ENCODE data around the gene TUBB4B.

TUBB4B gene

GRCh38 chr9:137266585-137267453, 25.7 kb downstream of the TUBB4B start:
- no peak for TF ChIP-seq CTCF (IDR thresholded peaks at IDR 0.05; ENCODE audit: low read depth, low read length, missing control alignments)
- no peak overlapping the region for H3K4me3 ChIP-seq (ENCODE audit: low read depth, low read length)
- no peak for DNase-seq (ENCODE audit: low read depth)

- H3K4me3 ChIP-seq (ENCODE audit: low read depth, low read length) = no peak overlapping the region
Observed at GRCh38 chr9:137267933-137268355, 26.9 kb downstream of the TUBB4B start.

GRCh38 chr9:137268538-137269201, 27.6 kb downstream of the TUBB4B start:
- H3K4me3 ChIP-seq (ENCODE audit: low read depth, low read length) = peak overlapping the region; percentile 13
- TF ChIP-seq CTCF (IDR thresholded peaks at IDR 0.05; ENCODE audit: low read depth, low read length, missing control alignments) = no peak
- DNase-seq (ENCODE audit: low read depth) = no peak

More at GRCh38 chr9:137267933-137268355, 26.9 kb downstream of the TUBB4B start:
- no peak for DNase-seq (ENCODE audit: low read depth)
- no peak for TF ChIP-seq CTCF (IDR thresholded peaks at IDR 0.05; ENCODE audit: low read depth, low read length, missing control alignments)

- no peak for TF ChIP-seq CTCF (IDR thresholded peaks at IDR 0.05; ENCODE audit: low read depth, low read length, missing control alignments)
- DNase-seq (ENCODE audit: low read depth) = peak; percentile 48
- peak overlapping the region; percentile 13 for H3K4me3 ChIP-seq (ENCODE audit: low read depth, low read length)
Observed at GRCh38 chr9:137269231-137269772, 28.2 kb downstream of the TUBB4B start.

GRCh38 chr9:137270929-137271695, 30.0 kb downstream of the TUBB4B start:
- DNase-seq (ENCODE audit: low read depth) = no peak
- H3K4me3 ChIP-seq (ENCODE audit: low read depth, low read length) = no peak overlapping the region
- TF ChIP-seq CTCF (IDR thresholded peaks at IDR 0.05; ENCODE audit: low read depth, low read length, missing control alignments) = no peak

GRCh38 chr9:137271696-137272076, 30.6 kb downstream of the TUBB4B start:
- no peak overlapping the region for H3K4me3 ChIP-seq (ENCODE audit: low read depth, low read length)
- TF ChIP-seq CTCF (IDR thresholded peaks at IDR 0.05; ENCODE audit: low read depth, low read length, missing control alignments) = no peak
- DNase-seq (ENCODE audit: low read depth) = no peak
